GM10266 (cell line): ENCODE results near the gene DLEC1.
"Not testable (repeated sequence)": the region's sequence is repeated elsewhere in the genome, so short reads cannot be mapped to it uniquely, and the experiment has no call there.

Source experiments
- DNase-seq: peaks from one replicate; pipeline ENCODE4 v3.0.0; 2012; ENCODE audit errors: extremely low spot score
- TF ChIP-seq, protein P1 (sequence below): IDR thresholded peaks from 2 replicates; pipeline ENCODE4 v1.5.1; 2012; ENCODE audit warnings: mild to moderate bottlenecking, low read depth; ENCODE audit not compliant: control insufficient read depth, insufficient read depth; ENCODE audit errors: missing control alignments

DLEC1 gene

DNA sequence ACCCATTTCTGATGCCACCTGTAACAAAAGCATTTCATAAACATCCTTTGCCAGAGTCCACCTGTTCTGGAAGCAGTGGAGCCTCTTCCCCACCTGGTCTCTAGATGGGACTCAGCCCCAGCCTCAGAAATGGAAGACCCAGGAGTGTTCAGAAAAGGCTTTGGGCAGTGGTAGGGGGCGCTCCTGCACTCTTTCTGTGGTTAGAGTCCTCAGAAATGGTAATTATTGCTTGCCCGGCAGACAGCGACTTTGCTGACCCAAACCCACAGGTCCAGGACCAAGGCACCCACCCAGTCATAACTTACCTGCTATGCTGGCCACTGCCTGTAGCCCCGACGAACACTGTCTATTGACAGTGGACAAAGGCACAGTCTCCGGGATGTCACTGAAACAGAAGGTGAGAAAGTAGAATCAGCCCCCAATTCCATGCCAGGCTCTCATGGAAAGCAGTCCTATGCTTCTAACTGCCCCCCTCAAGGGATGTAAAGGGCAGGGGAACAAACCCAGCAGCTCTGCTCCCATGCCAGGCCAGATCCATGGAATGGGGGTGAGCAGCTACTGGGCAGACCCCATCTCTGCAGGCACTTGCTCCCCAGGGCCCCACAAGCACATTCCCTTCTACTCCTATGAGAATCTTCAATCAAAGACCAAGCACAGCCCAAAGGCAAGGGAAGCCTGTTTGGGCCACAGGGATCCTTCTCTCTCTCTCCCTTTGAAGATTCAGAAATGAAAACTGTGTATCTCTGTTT lies 92.8 kb downstream of the DLEC1 start:
- DNase-seq: no peak
- TF ChIP-seq, protein P1, sequence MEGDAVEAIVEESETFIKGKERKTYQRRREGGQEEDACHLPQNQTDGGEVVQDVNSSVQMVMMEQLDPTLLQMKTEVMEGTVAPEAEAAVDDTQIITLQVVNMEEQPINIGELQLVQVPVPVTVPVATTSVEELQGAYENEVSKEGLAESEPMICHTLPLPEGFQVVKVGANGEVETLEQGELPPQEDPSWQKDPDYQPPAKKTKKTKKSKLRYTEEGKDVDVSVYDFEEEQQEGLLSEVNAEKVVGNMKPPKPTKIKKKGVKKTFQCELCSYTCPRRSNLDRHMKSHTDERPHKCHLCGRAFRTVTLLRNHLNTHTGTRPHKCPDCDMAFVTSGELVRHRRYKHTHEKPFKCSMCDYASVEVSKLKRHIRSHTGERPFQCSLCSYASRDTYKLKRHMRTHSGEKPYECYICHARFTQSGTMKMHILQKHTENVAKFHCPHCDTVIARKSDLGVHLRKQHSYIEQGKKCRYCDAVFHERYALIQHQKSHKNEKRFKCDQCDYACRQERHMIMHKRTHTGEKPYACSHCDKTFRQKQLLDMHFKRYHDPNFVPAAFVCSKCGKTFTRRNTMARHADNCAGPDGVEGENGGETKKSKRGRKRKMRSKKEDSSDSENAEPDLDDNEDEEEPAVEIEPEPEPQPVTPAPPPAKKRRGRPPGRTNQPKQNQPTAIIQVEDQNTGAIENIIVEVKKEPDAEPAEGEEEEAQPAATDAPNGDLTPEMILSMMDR: peak; percentile 62

DNA sequence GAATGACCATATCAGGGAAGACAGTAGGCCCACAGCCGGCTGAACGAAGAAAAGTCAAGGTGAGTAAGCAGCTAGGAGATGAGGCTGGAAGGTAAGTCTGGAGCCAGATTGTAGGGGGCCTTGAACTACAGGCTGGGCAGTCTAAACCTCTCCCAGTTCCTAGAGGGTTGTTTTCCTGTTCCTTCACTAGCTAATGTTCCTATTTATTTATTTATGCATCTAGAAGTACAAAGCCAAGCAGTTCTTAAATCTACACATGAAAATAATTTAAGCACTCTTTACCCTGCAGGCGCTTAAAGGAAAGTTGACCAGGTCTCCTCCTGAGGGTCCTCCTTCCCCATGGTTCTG lies 94.2 kb downstream of the DLEC1 start:
- TF ChIP-seq, protein P1: no peak
- no peak for DNase-seq

DNA sequence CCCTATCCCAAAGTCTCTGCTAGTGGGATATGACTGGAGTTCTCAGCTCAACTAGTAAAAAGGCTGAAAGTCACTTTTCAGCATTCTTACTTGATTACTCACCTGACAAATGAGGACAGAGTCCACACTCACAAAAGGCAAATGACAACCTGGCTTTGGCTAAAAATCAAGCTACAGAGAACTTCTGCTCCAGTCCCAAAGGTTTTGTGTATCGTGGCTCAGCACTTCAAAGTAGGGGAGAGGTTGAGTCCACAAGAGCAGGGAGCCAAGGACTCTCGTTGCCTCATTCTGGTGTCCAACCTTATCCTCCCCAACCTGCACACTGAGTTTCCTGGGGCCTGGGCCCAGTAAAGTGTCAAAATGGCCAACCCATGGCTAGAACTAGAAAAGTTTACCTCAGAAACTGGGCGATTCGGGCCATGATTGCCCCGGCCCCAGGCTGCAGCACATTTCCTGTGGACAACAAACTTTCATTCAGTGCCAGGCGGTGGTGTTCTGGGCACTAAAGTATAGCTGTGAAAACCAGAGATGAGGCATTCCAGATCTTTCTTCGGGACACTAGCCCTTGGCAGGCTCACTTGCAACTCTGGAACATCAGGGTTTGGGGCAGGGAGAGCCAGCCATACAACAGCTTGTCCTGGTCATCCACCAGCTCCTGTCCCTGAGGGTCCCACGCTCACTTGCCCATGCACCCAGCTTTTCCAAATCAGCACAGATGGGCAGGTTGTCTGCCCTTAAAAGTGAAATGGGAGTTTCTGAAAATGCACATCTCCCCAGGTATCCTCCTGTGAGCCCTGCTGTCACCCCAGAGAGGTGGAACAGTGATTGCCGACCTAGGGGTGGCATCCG lies 94.8 kb downstream of the DLEC1 start:
- DNase-seq: no peak
- TF ChIP-seq, protein P1: no peak

DNA sequence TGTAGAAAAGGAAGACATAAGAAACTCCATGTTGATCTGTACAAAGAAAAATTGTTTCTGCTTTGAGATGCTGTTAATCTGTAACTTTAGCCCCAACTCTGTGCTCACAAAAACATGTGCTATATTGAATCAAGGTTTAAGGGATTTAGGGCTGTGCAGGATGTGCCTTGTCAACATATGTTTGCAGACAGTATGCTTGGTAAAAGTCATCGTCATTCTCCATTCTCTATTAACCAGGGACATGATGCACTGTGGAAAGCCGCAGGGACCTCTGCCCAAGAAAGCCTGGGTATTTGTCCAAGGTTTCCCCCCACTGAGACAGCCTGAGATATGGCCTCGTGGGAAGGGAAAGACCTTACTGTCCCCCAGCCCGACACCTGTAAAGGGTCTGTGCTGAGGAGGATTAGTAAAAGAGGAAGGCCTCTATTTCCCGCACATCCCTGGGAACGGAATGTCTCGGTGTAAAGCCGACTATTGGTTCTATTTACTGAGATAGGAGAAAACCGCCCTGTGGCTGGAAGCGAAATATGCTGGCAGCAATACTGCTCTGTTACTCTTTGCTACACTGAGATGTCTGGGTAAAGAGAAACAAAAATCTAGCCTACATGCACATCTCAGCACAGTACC lies 95.6 kb downstream of the DLEC1 start:
- DNase-seq: not testable (repeated sequence)

DNA sequence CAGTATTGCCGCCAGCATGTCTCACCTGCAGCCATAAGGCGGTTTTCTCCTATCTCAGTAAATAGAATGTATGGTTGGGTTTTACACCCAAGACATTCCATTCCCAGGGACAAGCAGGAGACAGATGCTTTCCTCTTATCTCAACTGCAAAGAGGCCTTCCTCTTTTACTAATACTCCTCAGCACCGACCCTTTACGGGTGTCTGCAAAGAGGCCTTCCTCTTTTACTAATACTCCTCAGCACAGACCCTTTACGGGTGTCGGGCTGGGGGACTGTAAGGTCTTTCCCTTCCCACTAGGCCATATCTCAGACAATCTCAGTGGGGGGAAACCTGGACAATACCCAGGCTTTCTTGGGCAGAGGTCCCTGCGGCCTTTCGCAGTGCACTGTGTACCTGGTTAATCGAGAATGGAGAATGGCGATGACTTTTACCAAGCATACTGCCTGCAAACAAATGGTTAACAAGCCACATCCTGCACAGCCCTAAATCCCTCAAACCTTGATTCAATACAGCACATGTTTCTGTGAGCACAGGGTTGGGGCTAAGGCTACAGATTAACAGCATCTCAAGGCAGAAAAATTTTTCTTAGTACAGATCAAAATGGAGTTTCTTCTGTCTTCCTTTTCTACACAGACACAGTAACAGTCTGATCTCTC lies 96.7 kb downstream of the DLEC1 start:
- DNase-seq: not testable (repeated sequence)

DNA sequence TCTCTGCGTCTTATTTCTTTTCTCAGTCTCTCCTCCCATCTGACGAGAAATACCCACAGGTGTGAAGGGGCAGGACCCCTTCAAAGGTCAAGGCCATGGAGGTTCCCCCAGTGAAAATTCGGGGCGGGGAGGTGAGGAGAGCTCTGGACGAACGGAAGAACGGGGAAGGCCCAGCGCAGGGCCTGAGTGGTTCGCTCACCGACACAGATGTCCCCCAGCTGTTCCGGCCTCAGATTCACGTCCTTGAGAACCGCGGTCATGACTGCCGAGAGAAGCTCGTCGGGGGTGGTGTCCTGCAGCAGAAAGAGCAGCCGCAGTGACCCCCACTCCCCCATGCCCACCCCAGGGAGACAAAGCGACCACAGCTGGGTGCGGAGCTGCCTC lies 97.4 kb downstream of the DLEC1 start:
- TF ChIP-seq, protein P1: no peak
- peak; percentile 39 for DNase-seq

DNA sequence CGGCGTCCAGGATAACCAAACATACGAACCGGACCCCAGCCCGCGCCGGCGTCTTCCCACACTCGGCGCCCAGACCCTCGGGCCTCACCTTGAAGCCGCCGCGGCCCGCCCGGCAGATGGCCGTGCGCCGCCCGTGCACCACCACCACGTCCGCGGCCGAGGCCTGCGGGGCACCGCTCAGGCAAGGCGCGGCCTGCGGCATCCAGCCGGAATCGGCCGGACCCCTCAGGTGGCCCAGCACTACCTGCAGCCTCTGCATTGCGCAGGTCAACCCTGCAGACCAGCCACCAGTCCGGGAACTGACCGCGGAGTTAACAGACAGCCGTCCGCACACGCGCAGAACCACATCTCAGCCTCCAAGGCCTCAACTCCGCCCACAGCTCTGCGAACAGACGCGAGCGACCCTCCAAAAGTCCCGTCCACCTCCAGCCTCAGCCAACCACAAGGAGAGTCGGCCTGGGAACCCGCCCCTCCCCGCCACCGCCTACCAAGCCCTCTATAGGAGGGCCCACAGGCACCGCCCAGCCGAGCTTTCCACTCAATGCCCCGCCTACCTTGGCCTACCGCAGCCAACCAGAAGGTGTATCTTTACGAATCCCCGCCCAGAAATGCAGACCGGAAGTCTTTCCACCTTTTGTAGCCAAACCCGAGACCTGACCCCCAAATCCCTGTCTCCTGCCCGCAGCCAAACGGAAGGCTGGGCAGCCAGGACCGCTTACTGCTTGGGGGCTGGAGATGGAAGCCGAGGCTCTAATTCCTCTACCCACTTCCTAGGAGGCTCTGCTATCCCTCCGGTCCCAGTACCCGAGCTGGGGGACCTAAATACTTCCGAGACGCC lies 98.0 kb downstream of the DLEC1 start, which contains the start of gene ACAA1:
TSS of gene ACAA1 (minus strand) at position 351 of the 838 bp plus-strand sequence. CDS start at position 259, 92 bp downstream.
- TF ChIP-seq, protein P1: no peak
- DNase-seq: peak; percentile 97
